WTC11 (cell line): ENCODE results near the gene MLH3.

ENCODE experiments used
- GTF2I ChIP-seq: fragments of 250-450 bp; sonication (Bioruptor Pico); conservative IDR thresholded peaks from 2 replicates; pipeline ENCODE4 v1.4.0; 2021; ENCODE audit warnings: mild to moderate bottlenecking
- IRF2 ChIP-seq: sonication (generic); formaldehyde crosslinking; IDR thresholded peaks from 2 replicates; pipeline ENCODE4 v1.8.0; 2022; ENCODE audit warnings: low read depth, missing genetic modification reagents, borderline replicate concordance
- SMAD4 ChIP-seq: sonication (generic); formaldehyde crosslinking; IDR thresholded peaks from 2 replicates; pipeline ENCODE4 v1.8.0; 2022; ENCODE audit warnings: mild to moderate bottlenecking, missing genetic modification reagents
- TEAD4 ChIP-seq: sonication (generic); formaldehyde crosslinking; IDR thresholded peaks from 2 replicates; pipeline ENCODE4 v1.8.0; 2022; ENCODE audit warnings: mild to moderate bottlenecking, missing genetic modification reagents
- TP53 ChIP-seq: sonication (generic); formaldehyde crosslinking; IDR thresholded peaks from 2 replicates; pipeline ENCODE4 v1.8.1; 2023; ENCODE audit warnings: mild to moderate bottlenecking, missing genetic modification reagents
- ZNF138 ChIP-seq: sonication (generic); formaldehyde crosslinking; conservative IDR thresholded peaks from 2 replicates; pipeline ENCODE4 v1.8.1; 2022; ENCODE audit warnings: mild to moderate bottlenecking, moderate library complexity, missing genetic modification reagents
- TF ChIP-seq, protein P1 (sequence below): sonication (generic); formaldehyde crosslinking; IDR thresholded peaks from 2 replicates; pipeline ENCODE4 v1.8.0; 2023; ENCODE audit warnings: mild to moderate bottlenecking, missing genetic modification reagents
- TF ChIP-seq, protein P2 (sequence below): fragments of 200-600 bp; IDR thresholded peaks from 2 replicates; pipeline ENCODE4 v1.8.0; 2022; ENCODE audit warnings: antibody characterized with exemption
- TF ChIP-seq, protein P3 (sequence below): sonication (generic); formaldehyde crosslinking; IDR thresholded peaks from 2 replicates; pipeline ENCODE4 v1.8.0; 2022; ENCODE audit warnings: mild to moderate bottlenecking, missing genetic modification reagents
- TF ChIP-seq, protein P4 (sequence below): sonication (generic); formaldehyde crosslinking; IDR thresholded peaks from 2 replicates; pipeline ENCODE4 v1.8.0; 2022; ENCODE audit warnings: missing genetic modification reagents
- TF ChIP-seq, protein P5 (sequence below): sonication (generic); formaldehyde crosslinking; IDR thresholded peaks from 2 replicates; pipeline ENCODE4 v1.8.0; 2023; ENCODE audit warnings: missing genetic modification reagents

DNA sequence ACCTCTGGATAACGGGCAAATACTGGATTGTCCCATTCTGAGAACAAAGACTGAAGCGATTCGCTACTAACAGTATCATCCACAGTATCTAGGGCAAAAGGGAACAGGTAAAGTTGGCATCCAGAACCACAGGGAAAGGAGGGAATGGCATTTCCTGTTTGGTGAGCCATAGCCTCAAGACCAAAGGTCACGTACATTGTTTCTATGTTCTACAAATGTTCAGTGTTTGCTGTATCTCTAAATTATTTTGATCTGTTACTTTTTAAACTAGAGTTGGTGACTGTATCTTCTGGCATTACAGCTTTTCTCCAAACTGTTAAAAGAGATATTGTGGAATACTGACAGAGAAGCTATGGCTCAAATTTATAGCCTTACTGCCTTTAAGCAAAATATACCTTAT is 9.7 kb downstream of the MLH3 start:
- TF ChIP-seq, protein P1, sequence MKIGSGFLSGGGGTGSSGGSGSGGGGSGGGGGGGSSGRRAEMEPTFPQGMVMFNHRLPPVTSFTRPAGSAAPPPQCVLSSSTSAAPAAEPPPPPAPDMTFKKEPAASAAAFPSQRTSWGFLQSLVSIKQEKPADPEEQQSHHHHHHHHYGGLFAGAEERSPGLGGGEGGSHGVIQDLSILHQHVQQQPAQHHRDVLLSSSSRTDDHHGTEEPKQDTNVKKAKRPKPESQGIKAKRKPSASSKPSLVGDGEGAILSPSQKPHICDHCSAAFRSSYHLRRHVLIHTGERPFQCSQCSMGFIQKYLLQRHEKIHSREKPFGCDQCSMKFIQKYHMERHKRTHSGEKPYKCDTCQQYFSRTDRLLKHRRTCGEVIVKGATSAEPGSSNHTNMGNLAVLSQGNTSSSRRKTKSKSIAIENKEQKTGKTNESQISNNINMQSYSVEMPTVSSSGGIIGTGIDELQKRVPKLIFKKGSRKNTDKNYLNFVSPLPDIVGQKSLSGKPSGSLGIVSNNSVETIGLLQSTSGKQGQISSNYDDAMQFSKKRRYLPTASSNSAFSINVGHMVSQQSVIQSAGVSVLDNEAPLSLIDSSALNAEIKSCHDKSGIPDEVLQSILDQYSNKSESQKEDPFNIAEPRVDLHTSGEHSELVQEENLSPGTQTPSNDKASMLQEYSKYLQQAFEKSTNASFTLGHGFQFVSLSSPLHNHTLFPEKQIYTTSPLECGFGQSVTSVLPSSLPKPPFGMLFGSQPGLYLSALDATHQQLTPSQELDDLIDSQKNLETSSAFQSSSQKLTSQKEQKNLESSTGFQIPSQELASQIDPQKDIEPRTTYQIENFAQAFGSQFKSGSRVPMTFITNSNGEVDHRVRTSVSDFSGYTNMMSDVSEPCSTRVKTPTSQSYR = no peak
- TF ChIP-seq, protein P2, sequence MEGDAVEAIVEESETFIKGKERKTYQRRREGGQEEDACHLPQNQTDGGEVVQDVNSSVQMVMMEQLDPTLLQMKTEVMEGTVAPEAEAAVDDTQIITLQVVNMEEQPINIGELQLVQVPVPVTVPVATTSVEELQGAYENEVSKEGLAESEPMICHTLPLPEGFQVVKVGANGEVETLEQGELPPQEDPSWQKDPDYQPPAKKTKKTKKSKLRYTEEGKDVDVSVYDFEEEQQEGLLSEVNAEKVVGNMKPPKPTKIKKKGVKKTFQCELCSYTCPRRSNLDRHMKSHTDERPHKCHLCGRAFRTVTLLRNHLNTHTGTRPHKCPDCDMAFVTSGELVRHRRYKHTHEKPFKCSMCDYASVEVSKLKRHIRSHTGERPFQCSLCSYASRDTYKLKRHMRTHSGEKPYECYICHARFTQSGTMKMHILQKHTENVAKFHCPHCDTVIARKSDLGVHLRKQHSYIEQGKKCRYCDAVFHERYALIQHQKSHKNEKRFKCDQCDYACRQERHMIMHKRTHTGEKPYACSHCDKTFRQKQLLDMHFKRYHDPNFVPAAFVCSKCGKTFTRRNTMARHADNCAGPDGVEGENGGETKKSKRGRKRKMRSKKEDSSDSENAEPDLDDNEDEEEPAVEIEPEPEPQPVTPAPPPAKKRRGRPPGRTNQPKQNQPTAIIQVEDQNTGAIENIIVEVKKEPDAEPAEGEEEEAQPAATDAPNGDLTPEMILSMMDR = no peak
- no peak for TF ChIP-seq IRF2 (CRISPR knock-in tag)
- no peak for TF ChIP-seq GTF2I (CRISPR knock-in tag)
- no peak for TF ChIP-seq TP53
- TF ChIP-seq, protein P3, sequence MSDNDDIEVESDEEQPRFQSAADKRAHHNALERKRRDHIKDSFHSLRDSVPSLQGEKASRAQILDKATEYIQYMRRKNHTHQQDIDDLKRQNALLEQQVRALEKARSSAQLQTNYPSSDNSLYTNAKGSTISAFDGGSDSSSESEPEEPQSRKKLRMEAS = no peak
- no peak for TF ChIP-seq TEAD4 (CRISPR knock-in tag)
- TF ChIP-seq SMAD4 = no peak
- no peak for TF ChIP-seq ZNF138 (CRISPR knock-in tag)
- TF ChIP-seq, protein P4, sequence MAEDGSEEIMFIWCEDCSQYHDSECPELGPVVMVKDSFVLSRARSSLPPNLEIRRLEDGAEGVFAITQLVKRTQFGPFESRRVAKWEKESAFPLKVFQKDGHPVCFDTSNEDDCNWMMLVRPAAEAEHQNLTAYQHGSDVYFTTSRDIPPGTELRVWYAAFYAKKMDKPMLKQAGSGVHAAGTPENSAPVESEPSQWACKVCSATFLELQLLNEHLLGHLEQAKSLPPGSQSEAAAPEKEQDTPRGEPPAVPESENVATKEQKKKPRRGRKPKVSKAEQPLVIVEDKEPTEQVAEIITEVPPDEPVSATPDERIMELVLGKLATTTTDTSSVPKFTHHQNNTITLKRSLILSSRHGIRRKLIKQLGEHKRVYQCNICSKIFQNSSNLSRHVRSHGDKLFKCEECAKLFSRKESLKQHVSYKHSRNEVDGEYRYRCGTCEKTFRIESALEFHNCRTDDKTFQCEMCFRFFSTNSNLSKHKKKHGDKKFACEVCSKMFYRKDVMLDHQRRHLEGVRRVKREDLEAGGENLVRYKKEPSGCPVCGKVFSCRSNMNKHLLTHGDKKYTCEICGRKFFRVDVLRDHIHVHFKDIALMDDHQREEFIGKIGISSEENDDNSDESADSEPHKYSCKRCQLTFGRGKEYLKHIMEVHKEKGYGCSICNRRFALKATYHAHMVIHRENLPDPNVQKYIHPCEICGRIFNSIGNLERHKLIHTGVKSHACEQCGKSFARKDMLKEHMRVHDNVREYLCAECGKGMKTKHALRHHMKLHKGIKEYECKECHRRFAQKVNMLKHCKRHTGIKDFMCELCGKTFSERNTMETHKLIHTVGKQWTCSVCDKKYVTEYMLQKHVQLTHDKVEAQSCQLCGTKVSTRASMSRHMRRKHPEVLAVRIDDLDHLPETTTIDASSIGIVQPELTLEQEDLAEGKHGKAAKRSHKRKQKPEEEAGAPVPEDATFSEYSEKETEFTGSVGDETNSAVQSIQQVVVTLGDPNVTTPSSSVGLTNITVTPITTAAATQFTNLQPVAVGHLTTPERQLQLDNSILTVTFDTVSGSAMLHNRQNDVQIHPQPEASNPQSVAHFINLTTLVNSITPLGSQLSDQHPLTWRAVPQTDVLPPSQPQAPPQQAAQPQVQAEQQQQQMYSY (CRISPR knock-in tag) = no peak
- TF ChIP-seq, protein P5, sequence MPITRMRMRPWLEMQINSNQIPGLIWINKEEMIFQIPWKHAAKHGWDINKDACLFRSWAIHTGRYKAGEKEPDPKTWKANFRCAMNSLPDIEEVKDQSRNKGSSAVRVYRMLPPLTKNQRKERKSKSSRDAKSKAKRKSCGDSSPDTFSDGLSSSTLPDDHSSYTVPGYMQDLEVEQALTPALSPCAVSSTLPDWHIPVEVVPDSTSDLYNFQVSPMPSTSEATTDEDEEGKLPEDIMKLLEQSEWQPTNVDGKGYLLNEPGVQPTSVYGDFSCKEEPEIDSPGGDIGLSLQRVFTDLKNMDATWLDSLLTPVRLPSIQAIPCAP (CRISPR knock-in tag) = no peak
